RCC 7860 (cell line): Measurements from ENCODE around the gene PTPRN2.

ENCODE experiments used
- DNase-seq: peaks from one replicate; pipeline ENCODE4 v3.0.0-alpha.2; 2015; ENCODE audit warnings: low spot score
- FAIRE-seq: peaks from 2 replicates; lab custom pipeline; 2012; peaks lifted over from hg19 to GRCh38; lab: Jason Lieb, UNC

Gene PTPRN2

DNA sequence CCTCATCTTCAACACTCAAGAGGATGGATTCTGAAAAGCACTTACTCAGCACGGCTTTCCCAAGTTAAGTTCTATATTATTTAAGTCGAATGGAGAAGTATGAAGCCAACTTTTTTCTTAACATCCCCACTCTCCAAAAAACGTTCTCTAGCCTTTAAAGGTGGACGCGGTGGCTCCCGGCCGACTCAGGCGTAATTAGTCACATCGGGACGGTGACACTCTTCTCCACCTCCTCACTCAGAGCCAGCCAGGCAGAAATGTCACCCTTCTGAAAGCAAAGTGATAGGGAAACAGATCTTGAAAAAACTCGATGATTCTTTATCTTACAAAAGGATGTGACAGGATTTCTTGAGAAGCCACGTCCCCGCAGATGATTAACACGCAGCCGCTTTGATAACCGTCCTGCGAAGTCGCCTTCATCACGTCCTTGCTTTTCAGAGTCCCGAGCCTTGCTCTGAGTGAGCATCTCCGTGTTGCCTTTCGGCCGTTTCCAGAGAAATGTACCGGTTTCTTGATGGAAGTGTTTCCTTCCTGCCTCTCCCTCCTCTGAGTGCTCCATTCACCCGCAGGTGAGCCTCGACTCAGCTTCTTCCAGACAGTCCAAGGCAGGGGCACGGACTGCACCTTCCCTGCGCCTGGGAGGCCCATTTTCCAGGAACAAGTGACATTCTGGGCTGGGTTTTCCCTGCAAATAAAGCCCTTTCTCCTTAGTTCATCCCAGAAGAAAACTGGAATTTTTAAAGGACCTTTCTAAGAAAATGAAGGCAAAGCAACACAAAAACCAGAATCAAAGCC, 936.1 kb downstream of the PTPRN2 start:
- FAIRE-seq = no peak
- DNase-seq = no peak

DNA sequence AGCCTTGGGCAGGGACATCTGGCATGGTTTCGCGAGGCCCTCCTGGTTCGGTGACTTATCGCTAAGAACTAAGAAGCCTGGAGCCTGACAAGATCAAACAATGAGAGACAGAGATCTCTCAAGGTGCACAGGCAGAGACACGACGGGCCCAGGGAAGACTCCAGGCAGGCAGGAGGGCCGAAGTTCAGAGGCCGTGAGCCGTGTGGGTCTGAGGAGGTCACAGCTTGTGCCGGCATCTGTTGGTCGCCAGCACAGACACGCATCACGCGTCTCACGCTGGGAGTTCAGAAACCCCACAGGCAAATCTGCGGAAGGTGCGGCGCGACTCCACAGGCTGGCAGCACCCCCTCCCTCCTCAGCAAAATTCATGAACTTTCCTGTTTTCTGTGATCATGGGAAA, 936.8 kb downstream of the PTPRN2 start:
- no peak for DNase-seq
- FAIRE-seq = no peak

DNA sequence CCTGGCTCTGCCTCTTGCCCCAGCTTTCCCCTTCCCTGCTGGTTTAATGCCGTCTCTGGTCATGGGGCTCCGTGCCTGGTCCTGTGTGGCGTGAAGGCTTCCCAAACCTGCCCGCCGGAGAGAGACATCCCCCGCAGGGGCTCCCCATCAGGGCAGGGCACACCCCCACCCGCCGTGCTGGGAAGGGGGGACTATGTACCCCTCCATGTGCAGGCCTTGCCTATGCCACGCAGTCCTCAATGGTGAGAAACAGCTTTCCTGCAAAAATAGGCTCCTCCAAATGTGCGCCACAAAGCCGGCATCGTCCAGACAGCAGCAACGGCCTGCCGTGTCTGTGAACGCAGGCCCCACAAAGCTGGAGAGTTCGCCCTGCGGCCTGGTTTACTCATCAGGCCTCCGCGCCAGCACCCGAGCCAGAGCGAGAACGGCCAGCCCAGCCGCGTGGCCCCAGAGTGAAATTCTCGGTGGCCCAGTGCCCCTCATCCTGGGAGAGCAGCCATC, 937.4 kb downstream of the PTPRN2 start:
- no peak for FAIRE-seq

DNA sequence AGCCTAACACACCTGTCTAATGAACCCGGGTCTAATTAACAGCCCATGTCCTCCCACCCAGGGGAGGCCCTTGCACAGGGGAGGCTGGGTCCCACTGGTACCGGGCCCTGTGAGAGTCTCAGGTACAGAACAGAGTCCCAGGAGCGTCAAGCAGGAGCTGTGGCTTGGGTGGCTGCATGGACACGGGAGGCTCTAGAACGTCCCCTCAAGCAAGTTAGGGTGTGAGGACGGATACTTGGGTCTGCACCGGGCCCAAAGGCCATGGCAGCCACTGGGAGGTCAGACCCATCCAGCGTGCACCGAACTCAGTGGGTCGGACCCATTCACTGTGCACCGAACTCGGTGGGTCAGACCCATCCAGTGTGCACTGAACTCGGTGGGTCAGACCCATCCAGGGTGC, 941.1 kb downstream of the PTPRN2 start:
- FAIRE-seq (no peak), DNase-seq (no peak)

More for the DNA sequence above, 937.4 kb downstream of the PTPRN2 start:
- no peak for DNase-seq

DNA sequence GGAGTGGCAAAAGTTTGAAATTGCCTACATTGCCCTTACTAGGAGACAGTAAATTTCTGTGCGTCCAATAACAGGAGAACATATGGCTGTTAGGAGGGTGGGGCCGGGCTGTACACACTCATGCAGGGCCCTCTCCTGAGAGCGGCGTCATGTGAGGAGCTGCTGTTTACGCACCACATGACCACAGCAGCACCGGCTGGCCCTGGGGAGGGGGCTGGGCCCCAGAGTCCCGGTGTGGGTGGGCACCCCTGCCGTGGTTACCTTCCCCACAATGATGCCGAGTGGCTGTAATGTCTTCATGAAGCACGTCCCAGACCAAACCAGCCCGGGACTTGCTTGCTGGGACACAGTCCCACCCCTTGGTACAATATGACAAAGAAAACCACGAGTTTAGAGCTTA, 942.1 kb downstream of the PTPRN2 start:
- FAIRE-seq = no peak
- no peak for DNase-seq

DNA sequence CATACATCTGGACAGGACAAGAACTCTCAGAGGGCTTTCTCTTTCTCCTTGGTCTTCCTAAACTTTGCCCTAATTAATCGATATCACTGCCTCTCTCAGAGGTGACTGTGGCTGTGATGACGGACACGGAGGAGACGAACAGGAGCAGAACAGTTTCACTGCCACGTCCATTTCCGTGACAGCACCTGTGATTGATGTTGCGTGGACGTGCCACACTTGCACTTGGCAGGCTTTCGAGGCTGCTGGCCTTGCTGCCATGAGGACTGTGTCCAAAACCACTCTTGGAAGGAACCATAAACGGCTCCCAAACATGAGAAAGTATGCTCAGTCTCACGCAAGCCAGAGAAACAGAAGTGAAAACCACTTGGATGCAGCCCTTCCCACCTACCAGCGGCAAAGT, 942.7 kb downstream of the PTPRN2 start:
- no peak for DNase-seq
- no peak for FAIRE-seq

DNA sequence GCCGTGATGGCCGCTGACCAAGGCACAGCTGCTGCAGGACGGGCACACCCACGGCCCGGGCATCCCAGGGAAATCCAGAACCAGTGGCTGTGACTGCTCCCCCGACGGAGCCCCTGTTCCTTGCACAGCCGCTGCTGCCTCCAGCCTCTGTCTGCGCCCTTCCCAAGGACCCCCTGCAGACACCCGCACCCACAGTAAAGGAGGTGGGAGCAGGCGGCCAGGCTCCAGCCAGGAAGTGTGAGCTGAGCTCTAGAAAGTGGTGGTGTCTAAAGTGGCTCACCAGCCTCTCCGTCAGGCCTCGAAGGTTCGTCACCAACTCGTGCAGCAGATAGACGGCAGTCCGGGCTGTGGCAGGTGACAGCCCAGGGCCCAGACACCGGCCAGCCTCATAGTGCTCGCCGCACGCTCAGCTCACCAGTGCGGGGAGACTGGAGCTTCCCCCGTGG, 944.1 kb downstream of the PTPRN2 start:
- FAIRE-seq (no peak), DNase-seq (no peak)

DNA sequence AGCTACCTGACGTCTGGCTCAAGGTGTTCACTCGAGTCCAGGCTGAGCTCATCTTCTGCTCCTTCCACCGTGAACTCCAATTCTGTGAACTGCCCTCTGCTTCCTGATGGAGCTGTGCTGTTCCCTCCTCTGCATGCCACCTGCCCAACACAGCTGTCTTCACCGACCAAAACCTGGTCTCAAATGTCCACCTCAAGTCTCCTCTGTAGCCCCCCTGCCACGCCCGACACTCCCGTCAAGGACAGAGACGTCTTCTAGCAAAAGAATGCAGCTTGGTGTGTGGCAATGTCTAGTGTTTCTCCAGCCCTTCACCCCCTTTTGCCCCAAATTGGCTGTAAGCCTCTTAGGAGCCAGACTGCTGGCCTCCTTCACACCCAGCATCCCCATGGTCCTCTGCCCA, 945.8 kb downstream of the PTPRN2 start:
- FAIRE-seq (no peak), DNase-seq (no peak)

DNA sequence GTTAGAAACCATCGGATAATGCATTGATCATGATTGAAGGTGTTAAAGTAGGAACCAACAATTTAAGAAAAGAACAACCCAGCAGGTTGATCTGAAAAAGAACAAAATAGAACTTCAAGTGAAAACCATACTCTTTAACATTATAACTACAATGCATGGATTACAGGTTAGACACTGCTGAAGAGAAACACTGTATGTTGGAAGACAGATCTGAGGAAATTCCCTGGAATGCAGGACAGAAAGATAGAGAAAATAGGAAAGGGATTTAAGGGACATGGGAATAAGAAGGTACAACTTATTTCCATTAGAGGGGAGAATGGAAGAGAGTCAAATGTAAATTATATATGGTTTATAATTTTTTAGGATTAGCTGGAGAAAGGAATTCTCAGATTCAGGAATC, 947.5 kb downstream of the PTPRN2 start:
- DNase-seq = no peak
- no peak for FAIRE-seq

DNA sequence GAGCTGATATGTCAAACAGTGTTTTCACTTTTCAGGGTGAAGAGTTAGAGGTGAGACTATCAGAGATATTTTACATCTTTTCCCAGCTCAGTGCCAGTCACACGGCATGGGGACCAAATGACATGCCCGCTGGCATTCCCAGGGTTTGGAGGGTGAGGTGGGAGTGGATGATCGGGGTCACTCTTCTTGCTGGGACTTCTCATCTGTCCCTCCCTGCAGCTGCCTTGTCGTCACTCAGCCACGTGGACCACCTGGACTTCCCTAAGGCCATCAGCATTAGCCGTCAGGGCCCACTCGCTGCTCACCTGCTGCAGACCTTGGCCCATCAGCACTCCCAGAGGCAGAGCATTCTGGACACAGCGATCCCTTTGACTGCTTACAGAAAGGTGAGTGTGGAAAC, 949.1 kb downstream of the PTPRN2 start:
- DNase-seq (no peak), FAIRE-seq (no peak)

DNA sequence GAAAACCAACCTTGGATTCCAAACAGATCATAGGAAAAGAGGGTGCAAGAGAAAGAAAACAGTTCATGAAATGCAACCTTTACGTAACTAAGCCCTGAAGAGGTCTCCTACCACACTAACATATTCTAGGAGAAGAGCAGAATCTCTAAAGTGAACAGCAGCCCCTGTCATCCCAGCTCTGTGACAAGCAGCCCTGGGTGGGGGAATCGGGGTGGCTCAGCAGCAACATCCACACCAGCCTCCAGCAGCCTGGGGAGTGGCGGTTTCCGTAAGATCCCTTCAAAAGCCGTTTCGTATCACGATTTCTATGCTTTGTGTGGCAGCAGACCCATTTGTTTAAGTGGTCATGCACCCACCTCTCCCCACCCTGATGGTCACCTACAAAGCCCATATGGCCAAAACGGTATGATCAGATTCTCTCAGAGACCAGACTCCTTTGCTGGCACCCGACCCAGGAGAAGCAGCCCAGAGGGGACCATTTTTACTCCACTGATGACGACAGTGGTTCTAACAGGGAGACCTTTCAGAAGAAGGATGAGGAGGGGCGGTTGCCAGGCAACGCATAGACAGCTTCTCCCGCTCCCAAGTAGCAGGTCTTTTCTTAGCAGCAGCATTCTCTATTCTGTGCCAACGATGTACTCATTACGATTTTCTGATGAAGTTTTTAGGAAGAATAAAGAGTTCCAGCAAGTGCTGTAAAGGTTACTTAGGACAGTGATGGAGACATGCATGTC, 950.2 kb downstream of the PTPRN2 start:
- no peak for FAIRE-seq
- no peak for DNase-seq

DNA sequence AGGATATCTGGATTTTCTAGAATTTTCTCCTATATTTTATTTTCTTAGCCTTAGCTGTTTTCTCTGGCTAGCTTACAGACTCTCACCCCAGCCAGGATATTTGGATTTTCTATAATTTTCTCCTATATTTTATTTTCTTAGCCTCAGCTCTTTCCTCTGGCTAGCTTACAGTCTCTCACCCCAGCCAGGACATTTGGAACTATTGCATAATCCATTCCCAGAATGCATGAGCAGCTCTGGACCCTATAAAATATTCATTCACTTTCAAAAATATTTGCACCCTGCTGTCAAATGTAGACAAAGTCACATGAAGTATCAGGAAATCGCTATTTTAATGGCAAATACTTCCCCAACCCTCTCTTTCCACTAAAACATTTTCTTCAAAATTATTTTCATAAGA, 952.0 kb downstream of the PTPRN2 start:
- FAIRE-seq (no peak), DNase-seq (no peak)

DNA sequence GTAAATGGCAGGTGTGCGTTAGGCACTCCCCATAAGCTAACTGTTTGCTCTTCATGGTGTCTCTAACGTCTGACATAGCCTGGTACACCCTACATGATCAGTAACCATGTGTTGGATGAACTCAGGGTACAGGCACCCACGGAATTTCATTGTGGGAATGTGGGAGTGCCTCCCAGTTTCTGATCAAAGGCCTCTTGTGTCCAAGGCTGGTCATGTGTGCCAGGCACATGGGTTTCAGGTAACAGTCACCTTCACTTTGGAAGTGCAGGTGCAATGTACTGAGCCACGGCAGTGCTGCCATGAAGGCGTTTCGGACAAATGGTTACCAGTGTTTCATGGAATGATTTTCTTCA, 952.5 kb downstream of the PTPRN2 start:
- no peak for FAIRE-seq

DNA sequence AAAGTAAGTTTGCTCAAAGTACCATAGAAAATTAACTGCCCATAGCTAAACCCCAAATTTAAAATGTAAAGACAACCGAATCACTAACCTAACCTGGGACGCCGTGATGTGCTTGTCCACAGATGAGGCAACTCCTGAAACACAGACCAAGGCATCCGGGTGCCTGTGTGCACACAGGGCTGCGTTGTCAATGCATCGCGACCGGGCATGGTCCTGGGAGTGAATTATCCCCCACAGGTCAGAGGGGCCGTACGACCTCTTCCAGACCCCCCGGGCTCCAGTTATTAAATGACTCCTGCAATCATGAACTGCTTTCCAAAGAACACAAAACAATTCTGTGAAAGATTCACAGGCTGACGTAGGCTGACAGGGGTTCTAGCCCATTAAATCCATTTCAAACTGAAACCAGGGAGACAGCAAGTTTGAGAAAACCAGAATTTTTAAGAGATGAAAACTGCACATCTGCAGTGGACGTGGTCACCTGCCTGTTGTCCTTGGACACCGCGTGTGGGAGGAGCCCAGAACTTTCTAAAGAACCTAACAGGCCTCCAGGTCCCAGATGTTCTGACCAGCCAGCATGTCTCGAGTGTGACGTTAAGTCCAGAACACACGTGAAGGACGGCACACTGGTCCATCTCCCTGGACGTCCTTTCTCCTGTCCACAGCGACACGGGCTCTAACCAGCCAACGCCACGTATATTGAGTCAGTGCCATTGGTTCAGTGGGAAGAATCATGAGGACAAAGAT, 953.0 kb downstream of the PTPRN2 start:
- no peak for FAIRE-seq
- DNase-seq = no peak

More for the DNA sequence above, 952.5 kb downstream of the PTPRN2 start:
- DNase-seq = no peak

DNA sequence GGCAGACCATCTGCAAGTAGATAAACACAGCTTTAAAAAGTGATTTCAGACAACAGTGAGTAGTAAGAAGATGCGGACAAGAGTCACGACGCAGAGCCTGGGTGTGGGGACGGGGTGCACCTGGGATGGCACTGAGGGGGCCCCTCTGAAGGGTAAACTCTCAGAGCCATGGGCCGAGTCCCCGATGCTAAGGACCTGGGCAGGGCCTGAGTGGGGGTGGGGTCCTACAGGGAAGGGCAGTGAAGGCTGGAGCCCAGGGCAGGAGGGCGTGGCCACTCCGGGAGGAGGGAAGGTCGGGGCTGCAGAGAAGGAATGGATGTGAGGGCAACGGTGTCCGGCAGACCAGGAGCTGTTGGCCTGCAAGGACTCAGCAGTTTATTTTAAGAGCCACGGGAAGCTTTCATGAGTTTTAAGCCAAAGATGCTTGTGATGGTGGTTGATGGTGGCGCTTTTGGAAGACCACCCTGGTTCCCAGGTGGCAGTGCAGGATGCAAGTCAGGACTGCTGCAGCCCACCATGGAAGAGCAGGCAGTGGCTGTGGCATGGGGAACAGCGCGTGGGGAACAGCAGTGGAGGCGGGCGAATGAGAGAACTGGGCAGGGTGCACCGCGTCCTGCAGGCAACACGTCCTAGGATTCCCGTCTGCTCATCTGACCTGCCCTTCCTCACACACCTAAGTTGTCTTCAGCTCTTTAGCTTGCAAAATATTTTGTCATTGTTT, 954.0 kb downstream of the PTPRN2 start:
- FAIRE-seq (no peak), DNase-seq (no peak)

DNA sequence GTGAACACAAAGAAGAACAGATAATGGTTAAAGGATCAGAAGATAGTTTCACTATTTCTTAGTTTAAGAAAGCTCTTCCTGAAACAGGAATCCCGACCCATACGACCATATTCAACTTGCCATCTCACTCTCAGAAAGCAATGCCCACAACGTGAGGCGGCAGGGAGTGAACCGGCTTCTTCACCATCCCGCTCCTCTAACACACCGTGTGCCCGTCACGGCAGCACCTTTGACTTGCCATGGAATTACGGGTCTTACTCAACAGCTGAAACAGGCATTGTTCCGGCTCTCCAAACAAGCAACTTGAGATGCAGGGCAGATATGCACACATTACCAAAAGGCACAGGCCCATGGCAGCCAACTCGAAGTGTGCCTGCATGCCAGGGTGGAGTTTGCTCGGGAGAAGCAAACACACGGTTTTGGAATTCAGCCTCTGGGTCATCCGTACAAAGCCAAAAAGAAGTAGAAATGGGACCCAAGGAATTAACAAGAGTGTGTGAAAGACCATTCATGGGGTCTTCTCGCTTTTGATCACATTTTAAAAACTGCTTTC, 957.2 kb downstream of the PTPRN2 start:
- DNase-seq (no peak), FAIRE-seq (no peak)

DNA sequence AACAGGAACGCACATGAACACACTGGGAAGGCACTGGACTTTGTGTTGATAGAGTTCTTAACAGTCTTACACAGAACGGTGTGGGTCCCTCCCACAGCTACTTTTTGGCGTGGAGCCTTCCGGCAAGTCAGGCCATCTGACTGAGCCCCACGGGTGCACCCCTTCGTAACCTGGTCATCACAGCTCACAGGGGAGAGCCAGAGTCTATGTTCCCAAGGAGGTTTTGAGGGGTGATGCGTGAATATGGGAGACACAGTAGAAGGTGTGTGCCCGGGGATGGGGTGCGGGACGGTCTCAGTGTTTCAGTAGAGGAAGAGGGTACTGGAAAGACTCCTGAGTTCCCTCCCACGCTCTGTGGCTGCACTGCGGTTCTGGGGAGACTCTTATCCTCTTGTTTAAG, 959.2 kb downstream of the PTPRN2 start:
- no peak for DNase-seq
- no peak for FAIRE-seq

DNA sequence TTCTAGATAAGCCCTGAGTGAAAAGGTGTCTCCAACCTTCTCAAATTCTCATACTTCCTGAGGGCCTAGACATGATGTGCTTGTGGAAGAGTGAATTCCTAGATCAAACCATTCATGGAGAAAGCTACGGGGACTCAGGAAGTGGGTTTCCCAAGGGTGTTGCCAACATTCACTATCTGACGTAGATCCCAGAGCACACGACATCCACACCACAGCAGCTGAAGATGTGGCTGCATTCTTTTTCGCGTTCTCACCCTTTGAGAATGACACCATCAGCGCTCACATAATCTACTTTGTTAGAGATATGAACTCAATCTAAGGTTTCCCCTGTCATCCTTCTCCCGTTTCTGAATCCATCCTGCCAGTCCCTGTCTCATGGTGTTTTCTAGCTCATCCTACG, 960.0 kb downstream of the PTPRN2 start:
- no peak for FAIRE-seq
- DNase-seq = no peak

DNA sequence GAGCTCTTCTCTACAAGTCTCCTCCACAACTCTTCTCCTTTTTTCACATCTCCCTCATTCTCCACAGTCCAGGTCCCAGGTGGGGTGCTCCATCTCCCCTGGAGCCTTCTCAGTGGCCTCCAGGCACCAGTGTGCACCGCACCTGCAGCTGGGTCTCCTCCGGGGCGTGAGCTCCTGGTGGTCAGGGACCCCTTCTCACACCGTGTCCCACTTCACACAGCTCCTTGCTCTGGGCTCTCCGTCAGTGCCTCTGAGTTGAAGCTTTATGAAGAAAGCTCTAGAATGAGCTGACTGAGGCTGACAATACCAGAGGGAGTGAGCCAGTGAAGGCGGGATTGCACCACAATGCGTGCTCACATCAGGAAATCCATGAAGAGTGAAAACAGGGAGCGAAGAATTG, 960.6 kb downstream of the PTPRN2 start:
- FAIRE-seq (no peak), DNase-seq (no peak)

DNA sequence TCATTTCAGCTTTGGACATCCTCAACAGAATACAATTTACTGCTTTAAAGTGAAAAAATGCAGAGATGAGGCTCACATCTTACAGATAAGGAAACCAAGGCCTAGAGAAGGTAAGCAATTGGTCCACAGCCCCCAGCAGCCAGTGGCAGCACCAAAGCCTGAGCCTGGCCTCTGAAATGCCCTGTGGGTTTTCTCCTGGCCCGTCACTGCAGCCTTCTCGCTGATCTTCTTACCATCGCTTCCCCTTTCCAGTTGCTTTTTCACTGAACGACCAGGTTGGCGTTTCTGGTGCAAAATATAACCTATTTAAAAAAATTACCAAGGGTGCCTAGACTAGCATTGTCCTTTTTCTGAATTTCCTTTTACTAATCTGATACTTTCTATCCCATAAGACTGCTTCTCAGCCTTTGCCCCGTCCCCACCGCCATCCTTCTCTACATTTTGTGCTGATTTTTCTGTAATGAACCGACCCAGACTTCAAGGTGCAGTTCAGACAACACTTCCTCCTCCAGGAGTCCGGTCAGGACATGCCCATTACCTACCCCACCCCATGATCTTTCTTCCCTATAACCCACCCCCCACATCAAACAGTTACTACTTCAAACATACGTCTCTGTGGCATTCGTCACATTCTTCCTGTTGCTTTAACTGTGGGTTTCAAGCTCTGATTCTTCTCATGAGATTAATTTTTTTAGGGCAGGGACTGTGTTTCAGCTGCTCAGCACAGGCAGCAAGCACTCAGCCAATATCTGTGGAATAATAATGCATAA, 961.5 kb downstream of the PTPRN2 start:
- DNase-seq (no peak), FAIRE-seq (no peak)
